GM21515 (cell line): ENCODE measurements around the gene ELMOD3.
"Not testable (repeated sequence)": the region's sequence is repeated elsewhere in the genome, so short reads cannot be mapped to it uniquely, and the experiment has no call there.

ENCODE experiments used
- ATAC-seq: cut with Tn5 transposase; IDR thresholded peaks from one replicate; pipeline ENCODE4 v1.9.1; 2021; ENCODE audit not compliant: unreplicated experiment

The ELMOD3 gene

DNA sequence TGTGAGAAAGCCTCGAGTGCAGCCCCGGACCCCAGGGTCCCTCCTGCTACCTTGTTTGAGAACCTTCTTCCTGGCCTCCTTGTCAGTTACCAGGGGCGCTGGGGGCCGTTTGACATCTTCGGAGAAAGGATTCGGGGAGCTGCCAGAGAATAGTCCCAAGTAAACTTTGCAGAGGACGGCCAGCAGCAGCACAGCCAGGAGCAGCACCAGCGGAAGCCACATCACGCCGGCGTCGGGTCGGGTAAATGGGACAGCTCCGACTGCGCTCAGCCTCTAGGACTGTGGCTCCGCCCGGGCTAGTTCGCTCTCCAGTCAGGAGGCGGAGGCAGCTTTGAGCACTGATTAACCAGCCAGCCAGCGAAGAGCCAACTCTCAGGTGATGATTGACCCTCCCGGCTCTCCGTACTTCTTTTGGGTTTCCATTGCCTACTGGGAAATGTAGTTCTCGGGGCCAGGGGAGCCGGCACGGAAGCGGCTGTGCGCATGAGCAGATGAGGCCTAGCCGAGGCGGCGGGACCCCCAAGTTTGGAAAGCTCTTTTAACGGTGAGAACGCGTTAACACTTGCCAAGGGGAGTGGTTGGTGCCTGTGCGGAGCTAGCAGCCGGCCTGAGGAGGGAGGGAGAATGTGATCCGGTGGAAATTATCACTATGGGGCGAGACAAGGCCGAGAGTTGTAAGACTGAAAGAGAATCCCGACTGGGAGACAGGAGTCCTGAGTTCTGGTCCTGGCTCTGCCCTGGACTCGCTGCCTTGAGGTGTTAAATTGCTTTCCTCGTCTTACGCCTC lies at the start of gene ELMOD3, which contains the start of gene RETSAT:
Gene ELMOD3 (plus strand): TSS at position 484 of the 787 bp plus-strand sequence. CDS start 2,430 bp downstream, outside the sequence.
Gene RETSAT (minus strand): TSS at position 243 of the 787 bp plus-strand sequence. CDS start 21 bp downstream, at position 222.
- ATAC-seq, result peak; percentile 93

DNA sequence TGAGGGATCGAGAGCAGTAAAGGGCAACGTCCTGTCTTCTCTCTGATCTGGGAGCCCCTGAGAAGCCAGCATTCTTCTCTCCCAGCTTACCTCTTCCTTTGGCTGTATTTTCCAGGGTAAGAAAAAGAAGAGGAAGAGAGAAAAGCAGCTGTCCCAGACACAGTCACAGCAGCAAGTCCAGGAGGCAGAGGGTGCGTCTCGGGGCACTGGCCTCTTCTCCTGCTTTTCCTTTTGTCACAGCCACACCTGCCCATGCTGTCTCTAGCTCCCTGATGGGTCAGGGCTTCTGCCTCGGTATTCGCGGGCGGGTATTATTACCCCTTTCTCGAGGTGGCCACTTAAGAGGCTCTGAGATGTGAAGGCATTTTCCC lies 47.1 kb upstream of the ELMOD3 start:
- no peak for ATAC-seq

DNA sequence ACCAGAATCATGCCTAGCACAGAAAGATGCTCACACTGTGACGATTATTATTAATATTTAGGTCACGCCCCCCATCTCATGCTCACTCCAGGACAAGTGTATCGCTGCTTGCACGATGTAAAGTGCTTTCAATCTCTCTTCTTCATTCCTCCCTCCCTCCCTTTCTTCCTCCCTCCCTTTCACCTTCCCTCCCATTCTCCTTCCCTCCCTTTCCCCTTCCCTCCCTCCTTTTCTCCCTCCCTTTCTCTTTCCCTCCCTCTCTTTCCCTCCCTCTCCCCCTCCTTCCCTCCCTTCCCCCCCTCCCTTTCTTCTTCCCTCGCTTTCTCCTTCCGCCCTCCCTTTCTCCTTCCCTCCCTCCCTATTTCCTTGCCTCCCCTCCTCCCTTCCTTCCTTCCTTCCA lies 46.4 kb upstream of the ELMOD3 start:
- ATAC-seq, result no peak

DNA sequence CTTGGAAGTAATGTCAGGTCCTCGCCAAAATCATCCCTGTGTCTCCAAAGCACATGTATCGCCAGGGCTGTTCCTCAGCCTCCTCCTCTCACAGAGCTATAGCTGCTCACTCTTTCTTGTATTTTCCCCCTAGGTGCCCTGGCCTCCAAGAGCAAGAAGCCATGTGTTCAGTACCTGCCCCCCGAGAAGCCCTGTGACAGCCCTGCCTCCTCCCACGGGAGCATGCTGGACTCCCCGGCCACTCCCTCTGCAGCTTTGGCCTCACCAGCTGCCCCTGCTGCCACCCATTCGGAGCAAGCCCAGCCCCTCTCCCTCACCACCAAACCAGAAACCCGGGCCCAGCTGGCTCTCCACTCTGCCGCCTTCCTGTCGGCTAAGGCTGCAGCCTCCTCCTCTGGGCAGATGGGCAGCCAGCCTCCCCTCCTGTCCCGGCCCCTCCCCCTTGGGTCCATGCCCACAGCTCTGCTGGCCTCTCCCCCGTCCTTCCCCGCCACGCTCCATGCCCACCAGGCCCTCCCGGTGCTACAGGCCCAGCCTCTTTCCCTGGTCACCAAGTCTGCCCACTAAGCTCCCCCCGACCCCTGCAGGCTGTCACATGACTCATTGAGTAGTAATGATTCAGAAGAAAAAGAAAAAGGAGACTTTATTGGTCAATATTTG lies 45.5 kb upstream of the ELMOD3 start:
- ATAC-seq, result no peak

DNA sequence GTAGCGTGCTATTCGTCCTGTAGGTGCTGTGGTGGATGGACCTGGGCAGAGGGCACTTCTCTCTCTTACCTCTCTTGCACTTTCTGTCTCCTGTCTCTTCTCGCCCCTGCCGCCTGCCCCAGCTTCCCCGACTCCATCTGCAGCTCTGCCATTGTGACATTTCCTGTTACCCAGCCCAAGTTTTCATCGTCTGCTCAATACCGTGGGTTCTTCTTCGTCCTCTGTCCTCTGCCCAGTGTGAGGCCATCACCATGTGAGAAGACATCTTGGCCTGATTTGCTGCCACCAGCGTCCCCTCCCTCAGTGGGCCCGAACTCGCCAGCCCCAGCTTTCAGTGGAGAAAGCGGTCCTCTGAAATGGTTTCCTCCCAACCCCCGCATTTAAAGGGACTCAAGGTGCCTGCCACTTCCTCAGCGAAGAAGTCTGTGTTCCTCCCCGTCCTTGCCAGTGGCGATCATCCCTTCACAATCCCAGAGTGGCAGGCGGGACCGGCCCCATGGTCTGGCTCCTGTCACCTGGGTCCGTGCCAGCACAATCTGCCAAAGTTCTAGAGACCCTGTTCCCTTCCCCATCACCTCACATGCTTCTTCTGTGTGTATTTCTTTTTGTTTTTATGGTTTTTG lies 44.8 kb upstream of the ELMOD3 start:
- no peak for ATAC-seq

DNA sequence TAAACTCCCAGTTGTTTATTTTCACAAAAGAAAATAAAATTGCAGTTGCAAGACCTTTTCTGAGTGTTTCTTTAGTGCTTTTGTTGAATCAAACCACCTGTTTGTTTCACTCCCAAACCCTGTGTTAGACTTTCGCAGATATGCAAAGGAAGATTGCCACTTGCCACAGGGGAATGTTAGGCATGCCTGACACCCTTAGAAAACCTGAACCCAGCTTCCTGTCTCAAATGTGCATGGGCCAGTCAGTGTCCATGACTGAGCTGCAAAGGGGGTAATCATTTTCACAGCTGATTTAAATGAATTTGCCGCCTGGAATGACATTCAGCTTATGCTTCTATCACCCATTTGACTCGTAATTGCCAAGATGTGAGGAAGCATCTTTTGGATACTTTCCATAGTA lies 44.2 kb upstream of the ELMOD3 start:
- ATAC-seq, result no peak

DNA sequence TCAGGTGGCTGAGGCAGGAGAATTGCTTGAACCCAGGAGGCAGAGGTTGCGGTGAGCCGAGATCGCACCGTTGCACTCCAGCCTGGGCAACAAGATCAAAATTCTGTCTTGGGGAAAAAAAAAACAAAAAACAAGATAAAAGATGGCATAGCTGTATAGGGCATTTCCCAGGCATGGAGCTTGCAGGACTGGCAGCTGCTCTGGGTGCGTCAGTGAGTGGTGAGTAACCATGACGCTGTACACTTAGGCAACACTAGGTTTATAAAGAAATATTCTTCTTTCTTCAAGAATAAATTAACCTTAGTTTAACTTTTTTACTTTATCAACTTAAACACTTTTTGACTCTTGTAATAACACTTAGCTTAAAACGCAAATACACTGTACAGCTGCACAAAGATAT lies 42.2 kb upstream of the ELMOD3 start:
- no peak for ATAC-seq

DNA sequence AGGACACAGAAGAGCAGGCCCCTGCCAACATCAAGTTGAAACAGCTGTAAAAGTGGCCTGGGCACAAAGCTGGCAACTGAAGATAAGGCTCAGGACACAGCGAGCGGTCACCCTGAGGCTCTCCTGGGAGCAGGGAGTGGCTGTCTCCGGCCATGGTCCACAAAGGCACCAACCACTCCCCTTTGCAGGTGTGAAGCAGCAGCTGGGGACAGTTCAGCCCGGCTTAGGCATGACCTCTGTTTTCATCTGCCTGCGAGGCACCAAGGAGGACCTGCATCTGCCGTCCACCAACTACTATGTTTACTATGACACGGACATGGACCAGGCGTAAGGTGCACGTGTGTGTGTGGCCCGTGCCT lies 39.7 kb upstream of the ELMOD3 start:
- no peak for ATAC-seq

DNA sequence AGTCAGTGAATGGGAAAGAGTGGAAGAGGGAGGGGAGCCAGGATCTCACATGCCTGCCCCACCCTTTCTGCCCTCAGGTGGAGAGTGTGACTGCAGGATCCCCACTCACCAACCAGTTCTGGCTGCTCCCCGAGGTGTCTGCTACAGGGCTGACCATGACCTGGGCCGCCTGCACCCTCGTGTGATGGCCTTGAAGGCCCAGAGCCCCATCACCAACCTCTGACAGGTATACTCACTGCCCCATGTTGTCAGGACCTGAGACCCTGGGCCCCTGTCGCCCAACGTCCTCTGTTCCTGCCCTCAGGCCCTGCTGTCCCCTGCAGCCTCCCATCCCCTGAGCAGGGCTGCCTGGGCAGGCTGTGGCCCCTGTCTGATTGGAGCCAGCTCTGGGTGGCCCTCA lies 38.6 kb upstream of the ELMOD3 start:
- ATAC-seq, result not testable (repeated sequence)

DNA sequence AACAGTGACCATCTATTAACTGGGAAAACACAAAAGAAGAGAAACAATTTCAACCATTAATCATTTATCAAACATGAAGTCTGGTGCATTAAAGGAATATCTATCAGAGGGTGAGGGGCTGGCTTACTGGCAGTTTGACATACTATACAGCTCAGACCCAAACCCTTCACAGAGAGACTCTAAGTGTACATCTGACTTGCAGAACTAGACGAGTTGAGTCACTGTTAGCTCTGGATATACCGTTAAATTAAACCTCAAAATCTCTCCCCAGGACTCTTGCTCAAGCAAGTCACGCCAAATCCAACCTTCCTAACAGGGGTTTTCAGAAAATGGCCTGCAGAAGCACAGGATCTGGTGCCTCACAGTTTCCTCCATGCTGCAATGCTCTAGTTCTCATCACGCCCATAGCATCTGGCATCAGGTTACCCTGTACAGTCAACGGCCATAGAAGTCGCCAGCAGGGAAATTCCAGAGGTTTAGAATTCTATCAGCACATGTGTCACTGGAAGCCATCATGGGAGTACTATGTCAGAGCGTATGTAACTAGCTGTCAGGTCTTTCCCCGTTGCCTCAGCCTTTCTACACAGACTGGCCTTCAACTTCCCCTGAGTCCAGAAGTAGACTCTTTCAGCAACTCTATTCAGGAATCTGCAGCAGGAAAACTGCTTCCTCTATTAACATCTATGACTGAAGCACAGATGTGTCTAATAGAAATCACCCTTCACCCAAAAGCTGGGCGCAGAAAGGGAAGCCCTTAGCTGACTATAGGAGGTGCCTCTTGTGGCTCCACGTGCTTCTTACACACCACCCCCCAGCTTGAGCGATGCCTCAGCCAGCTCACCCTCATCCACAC lies 36.1 kb upstream of the ELMOD3 start:
- ATAC-seq, result no peak

DNA sequence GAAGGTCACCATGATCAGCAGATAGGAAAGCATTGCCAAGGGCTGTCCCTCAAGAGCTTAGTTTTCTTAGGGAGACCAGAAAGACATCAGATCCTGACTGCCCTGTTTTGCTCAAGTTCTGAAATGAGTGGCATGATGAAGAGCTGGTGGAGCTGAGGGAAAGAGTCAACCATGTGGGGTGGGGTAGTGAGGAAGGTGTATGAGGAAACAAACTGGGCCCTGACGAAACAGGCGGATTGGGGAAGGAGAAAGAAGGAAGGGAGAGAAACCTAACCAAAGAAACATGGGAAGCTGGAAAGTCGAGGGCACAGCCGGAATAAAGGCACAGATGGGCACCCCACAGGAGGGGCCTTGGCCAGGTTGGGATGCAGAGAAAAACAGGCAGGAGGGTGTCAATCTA lies 34.8 kb upstream of the ELMOD3 start:
- ATAC-seq, result no peak

DNA sequence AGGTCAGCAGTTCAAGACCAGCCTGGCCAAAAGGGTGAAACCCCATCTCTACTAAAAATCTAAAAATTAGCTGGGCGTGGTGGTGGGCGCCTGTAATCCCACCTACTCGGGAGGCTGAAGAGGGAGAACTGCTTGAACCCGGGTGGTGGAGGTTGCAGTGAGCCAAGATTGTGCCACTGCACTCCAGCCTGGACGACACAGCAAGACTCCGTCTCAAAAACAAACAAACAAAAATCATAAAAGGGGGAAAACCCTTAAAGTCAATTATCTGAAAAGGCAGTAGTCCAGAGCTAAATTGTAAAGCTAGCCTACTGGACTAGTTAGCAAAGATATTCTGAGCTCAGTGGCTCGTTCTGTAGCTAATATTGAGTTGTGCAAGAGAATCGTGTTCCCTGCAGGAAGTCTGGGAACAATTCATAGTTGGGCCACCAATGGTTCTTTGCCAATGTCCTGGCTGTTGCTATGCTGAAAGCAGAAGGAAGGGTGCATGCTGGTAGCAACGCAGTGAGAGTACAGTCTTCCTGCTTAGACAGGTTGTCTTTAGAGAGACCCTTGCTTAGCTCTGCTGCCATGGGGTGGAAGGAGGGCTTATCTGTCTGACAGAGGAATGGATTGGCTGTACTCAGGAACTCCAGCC lies 31.1 kb upstream of the ELMOD3 start:
- no peak for ATAC-seq

DNA sequence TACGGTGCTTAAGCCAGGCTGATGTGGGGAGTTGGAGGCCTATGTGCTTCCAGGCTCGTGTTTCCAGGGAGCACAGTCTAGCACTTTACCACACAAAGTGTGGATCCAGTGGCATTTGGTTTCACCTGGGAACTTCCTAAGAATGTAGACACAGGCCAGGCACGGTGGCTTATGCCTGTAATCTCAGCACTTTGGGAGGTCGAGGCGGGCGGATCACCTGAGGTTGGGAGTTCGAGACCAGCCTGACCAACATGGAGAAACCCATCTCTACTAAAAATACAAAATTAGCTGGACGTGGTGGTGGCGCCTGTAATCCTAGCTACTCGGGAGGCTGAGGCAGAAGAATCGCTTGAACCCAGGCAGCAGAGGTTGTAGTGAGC lies 30.6 kb upstream of the ELMOD3 start:
- ATAC-seq, result not testable (repeated sequence)

DNA sequence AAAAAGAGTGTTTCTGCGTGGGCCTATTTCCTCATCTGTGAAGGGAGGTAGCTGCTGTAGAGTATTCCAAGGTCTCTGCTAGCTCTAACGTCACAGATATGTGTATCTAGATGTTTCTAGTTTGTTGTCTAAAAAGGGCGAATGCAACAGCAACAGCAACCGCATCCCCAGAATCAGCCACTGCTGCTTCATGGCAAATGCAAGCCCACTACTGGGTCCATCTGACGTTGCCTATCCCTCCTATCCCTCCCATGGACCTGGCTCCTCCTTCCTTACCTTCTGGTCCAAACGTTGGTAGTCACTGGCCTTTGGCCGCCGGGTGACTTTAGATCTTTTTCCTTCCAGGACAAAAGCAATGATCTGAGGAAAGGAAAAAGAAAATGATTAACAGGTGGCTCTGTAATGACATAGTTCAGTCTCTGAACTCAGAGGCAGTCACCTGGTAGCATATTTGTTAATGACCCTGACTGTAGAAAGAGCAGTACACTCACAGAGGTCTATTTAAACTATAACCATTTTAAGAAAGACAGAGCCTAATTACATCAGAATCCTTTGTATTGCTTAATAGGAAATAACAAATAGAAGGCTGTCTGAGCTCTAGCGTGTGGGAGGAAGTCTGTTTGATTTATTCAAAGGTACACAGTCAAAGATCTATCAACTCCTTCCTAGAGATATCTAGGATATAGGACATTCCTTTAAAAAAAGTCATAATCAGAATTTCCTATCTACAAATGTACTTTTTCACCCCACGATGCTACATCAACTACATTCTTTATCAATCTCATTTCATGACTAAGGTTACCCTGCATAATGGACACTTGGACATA lies 29.7 kb upstream of the ELMOD3 start:
- ATAC-seq, result no peak

DNA sequence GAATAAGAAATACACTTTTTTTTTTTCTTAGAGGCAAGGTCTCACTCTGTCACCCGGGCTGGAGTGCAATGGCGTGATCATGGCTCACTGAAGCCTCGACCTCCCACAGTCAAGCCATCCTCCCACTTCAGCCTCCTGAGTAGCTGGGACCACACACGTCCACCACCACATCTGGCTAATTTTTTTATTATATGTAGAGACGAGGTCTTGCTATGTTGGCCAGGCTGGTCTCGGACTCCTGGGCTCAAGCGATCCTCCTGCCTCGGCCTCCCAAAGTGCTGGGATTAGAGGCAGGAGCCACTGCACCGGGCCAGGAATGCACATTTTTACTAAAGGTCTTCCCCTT lies 29.1 kb upstream of the ELMOD3 start:
- ATAC-seq, result no peak

DNA sequence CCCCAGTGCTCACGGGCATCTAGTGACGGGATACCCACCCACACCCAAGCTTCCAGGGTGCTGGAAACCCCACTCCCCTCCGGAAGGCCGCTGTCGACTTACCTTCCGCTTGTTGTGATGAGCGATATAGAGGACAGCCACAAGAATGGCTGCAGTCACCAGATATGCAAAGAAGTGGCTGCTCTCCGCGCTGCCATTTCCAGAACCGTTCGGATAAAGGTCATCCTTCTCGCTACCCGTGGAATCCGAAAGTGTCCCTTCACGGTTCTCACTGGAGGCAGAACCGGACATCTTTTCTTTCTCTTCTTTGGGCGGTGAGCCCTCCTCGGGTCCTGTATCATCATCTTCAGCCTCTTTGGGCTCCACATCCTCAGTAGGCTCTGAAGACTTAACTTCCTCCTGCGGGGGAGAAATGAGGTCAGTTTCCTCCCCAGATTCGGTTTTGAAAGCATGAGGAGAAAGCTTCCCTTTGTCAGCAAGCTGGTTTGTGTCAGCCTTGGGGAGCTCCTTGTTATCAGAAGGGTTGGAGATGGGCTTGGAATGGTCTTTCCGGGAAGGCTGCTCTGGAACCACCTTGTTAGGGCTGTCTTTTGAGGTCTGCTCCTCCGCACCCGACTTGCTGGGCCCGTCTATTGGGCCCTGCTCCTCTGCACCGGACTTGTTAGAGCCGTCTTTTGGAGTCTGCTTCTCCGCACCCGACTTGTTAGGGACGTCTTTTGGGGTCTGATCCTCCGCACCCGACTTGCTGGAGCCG lies 28.0 kb upstream of the ELMOD3 start:
- ATAC-seq, result peak; percentile 32

DNA sequence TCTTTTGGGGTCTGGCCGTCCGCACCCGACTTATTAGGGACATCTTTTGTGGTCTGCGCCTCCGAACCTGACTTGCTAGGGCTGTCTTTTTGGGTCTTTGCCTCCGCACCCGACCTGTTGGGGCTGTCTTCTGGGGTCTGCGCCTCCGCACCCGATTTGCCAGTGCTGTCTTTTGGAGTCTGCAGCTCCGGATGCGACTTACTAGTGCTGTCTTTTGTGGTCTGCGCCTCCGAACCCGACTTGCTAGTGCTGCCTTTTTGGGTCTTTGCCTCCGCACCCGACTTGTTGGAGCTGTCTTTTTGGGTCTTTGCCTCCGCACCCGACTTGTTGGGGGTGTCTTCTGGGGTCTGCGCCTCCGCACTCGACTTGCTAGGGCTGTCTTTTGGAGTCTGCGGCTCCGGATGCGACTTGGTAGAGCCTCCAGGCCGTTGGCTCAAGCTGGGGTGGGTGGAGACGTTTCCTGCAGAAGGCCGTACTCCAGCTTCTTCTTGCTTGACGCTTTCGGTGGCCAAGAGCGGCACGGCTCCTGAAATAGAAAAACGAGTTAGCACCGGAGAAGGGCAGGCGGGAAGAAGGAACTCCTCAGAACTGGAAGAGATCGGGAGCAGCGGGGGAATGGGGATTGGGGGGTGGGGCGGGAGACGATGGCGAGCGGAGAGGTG lies 27.3 kb upstream of the ELMOD3 start:
- peak; percentile 34 for ATAC-seq

DNA sequence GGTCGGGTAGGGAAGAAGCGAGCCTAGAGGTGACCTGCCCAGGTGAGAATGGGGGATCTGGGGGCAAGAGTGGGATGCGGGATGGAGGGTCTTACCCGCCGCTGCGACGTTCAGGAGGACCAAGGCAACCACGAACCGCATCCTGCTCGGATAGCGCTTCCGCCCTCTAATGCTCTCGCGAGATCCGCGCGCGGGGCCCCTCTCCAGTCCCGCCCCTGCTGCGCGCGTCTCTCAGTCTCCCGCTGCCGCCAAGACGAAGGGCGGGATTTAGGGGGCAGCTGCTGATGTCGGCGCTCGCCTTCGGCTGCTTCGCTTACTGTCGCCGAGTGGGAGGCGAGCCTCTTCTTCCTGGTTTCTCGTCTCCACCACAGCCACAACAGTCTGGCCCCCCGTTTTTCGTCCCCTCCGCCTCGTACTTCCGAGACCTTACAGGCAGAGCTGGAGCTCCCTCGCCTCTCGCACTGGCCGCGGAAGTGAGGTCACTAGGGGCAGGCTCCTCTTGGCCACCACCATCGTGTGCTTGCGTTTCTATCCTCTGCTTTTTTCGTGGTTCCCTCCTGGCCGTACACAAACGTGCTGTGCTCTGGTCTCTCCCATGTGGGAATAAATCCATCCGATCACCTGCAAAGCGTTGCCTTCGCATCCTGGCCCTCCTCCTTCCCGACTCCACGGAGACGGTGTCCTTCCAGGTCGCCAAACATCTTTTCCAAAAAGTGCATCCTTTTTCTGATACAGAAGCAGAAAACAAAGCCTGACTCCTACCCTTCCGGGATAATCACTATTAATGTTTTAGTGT lies 26.5 kb upstream of the ELMOD3 start, which contains the start of gene TGOLN2:
Gene TGOLN2 (minus strand): TSS at position 168 of the 796 bp plus-strand sequence. CDS start 27 bp downstream, at position 141.
- ATAC-seq, result peak; percentile 83
